Measurements from ENCODE around the gene OR4F15.
"Not testable (repeated sequence)": the region's sequence is repeated elsewhere in the genome, so short reads cannot be mapped to it uniquely, and the experiment has no call there.

Gene OR4F15

GRCh38 chr15:101811902-101812301 is at the start of gene OR4F15:
Gene OR4F15, plus strand, starts transcription at chr15:101812202. Its CDS starts 5,985 bp downstream, at chr15:101818187.
- no peak for DNase-seq (ENCODE audit: low read depth)

GRCh38 chr15:101764669-101765339 is 47.2 kb upstream of the OR4F15 start:
- DNase-seq (ENCODE audit: low read depth) = not testable (repeated sequence)

- not testable (repeated sequence) for DNase-seq (ENCODE audit: low read depth)
Measured at GRCh38 chr15:101765340-101765671, 46.7 kb upstream of the OR4F15 start.

- DNase-seq (ENCODE audit: low read depth) = no peak
Measured at GRCh38 chr15:101765772-101766456, 46.1 kb upstream of the OR4F15 start.

- not testable (repeated sequence) for DNase-seq (ENCODE audit: low read depth)
Measured at GRCh38 chr15:101767083-101767640, 44.8 kb upstream of the OR4F15 start.

GRCh38 chr15:101772921-101773320 is 39.1 kb upstream of the OR4F15 start:
- DNase-seq (ENCODE audit: low read depth) = no peak

- DNase-seq (ENCODE audit: low read depth) = no peak
Measured at GRCh38 chr15:101773496-101774100, 38.4 kb upstream of the OR4F15 start.

GRCh38 chr15:101775136-101775535 is 36.9 kb upstream of the OR4F15 start:
- DNase-seq (ENCODE audit: low read depth) = no peak

GRCh38 chr15:101778576-101778975 is 33.4 kb upstream of the OR4F15 start:
- not testable (repeated sequence) for DNase-seq (ENCODE audit: low read depth)

- not testable (repeated sequence) for DNase-seq (ENCODE audit: low read depth)
Measured at GRCh38 chr15:101780225-101780624, 31.8 kb upstream of the OR4F15 start.

- DNase-seq (ENCODE audit: low read depth) = no peak
Measured at GRCh38 chr15:101781928-101782327, 30.1 kb upstream of the OR4F15 start.

GRCh38 chr15:101784644-101785043 is 27.4 kb upstream of the OR4F15 start:
- DNase-seq (ENCODE audit: low read depth) = no peak

- not testable (repeated sequence) for DNase-seq (ENCODE audit: low read depth)
Measured at GRCh38 chr15:101786422-101786821, 25.6 kb upstream of the OR4F15 start.

GRCh38 chr15:101788001-101788400 is 24.0 kb upstream of the OR4F15 start:
- not testable (repeated sequence) for DNase-seq (ENCODE audit: low read depth)

- not testable (repeated sequence) for DNase-seq (ENCODE audit: low read depth)
Measured at GRCh38 chr15:101788503-101789269, 23.3 kb upstream of the OR4F15 start.

- not testable (repeated sequence) for DNase-seq (ENCODE audit: low read depth)
Measured at GRCh38 chr15:101790748-101791147, 21.3 kb upstream of the OR4F15 start.

- not testable (repeated sequence) for DNase-seq (ENCODE audit: low read depth)
Measured at GRCh38 chr15:101793981-101794380, 18.0 kb upstream of the OR4F15 start.

GRCh38 chr15:101795455-101795854 is 16.5 kb upstream of the OR4F15 start:
- DNase-seq (ENCODE audit: low read depth) = no peak

- DNase-seq (ENCODE audit: low read depth) = no peak
Measured at GRCh38 chr15:101799665-101800064, 12.3 kb upstream of the OR4F15 start.

GRCh38 chr15:101801048-101801447 is 11.0 kb upstream of the OR4F15 start:
- DNase-seq (ENCODE audit: low read depth) = no peak

- DNase-seq (ENCODE audit: low read depth) = no peak
Measured at GRCh38 chr15:101803209-101803608, 8.8 kb upstream of the OR4F15 start, which contains the start of gene OR4F6. Gene OR4F6, plus strand, starts transcription at chr15:101803509. Its CDS starts 2,211 bp downstream, at chr15:101805720.

- DNase-seq (ENCODE audit: low read depth) = no peak
Measured at GRCh38 chr15:101803676-101804075, 8.3 kb upstream of the OR4F15 start.
